Cardiac fibroblast (primary cell): ENCODE measurements around the gene ZNF775.

Source experiments
- DNase-seq, 2 donors: peaks; one replicate each; pipeline versions ENCODE4 v3.0.0 to v3.0.0-alpha.2; 2010; ENCODE audit warnings: low read depth in 2 of 2
- H3K4me3 ChIP-seq, 2 donors: replicated peaks in 1 of 2; 1 replicate in 1 of 2; 2 replicates in 1 of 2; pipeline ENCODE4 v1.5.1; 2011; ENCODE audit warnings: low read depth in 2 of 2, low read length in 2 of 2, mild to moderate bottlenecking in 2 of 2, moderate library complexity in 1 of 2
- TF ChIP-seq, protein P1 (sequence below): IDR thresholded peaks from one replicate; pipeline ENCODE4 v1.5.1; 2011; ENCODE audit warnings: low read depth, mild to moderate bottlenecking, low read length, inconsistent platforms

ZNF775 gene

GRCh38 chr7:150393325-150393724, 14.2 kb downstream of the ZNF775 start:
- TF ChIP-seq, protein P1, sequence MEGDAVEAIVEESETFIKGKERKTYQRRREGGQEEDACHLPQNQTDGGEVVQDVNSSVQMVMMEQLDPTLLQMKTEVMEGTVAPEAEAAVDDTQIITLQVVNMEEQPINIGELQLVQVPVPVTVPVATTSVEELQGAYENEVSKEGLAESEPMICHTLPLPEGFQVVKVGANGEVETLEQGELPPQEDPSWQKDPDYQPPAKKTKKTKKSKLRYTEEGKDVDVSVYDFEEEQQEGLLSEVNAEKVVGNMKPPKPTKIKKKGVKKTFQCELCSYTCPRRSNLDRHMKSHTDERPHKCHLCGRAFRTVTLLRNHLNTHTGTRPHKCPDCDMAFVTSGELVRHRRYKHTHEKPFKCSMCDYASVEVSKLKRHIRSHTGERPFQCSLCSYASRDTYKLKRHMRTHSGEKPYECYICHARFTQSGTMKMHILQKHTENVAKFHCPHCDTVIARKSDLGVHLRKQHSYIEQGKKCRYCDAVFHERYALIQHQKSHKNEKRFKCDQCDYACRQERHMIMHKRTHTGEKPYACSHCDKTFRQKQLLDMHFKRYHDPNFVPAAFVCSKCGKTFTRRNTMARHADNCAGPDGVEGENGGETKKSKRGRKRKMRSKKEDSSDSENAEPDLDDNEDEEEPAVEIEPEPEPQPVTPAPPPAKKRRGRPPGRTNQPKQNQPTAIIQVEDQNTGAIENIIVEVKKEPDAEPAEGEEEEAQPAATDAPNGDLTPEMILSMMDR, result no peak
- H3K4me3 ChIP-seq, result no peak overlapping the region
- DNase-seq, result no peak

DNA sequence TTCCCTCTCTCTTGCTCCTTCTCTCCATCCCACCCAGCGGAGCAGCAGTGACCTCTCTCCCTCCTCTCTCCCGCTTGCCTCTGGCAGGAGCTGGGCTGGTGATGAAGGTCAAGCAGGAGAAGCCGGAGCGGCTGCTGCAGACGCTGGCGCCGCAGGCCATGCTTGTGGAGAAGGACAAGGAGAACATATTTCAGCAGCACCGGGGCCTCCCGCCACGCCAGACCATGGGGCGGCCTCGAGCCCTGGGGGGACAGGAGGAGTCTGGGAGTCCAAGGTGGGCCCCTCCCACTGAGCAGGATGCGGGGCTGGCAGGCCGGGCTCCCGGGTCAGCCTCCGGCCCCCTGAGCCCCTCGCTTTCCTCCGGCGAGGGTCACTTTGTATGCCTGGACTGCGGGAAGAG, 17.3 kb downstream of the ZNF775 start:
- DNase-seq, result no peak
- H3K4me3 ChIP-seq, result no peak overlapping the region
- TF ChIP-seq, protein P1, result no peak

DNA sequence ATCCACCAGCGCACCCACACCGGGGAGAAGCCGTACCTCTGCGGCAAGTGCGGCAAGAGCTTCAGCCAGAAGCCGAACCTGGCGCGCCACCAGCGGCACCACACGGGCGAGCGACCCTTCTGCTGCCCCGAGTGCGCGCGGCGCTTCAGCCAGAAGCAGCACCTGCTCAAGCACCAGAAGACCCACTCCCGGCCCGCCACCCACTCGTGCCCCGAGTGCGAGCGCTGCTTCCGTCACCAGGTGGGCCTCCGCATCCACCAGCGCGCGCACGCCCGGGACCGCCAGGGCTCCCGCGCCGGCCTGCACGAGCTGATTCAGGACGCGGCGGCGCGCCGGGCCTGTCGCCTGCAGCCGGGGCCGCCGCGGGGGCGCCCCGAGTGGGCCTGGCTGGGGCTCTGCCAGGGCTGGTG, 17.7 kb downstream of the ZNF775 start:
- DNase-seq, result no peak

GRCh38 chr7:150397346-150398107, 18.4 kb downstream of the ZNF775 start:
- H3K4me3 ChIP-seq, result no peak overlapping the region
- TF ChIP-seq, protein P1, result no peak
- DNase-seq, result no peak

More for the DNA sequence above, 17.7 kb downstream of the ZNF775 start:
- TF ChIP-seq, protein P1, result no peak
- H3K4me3 ChIP-seq, result no peak overlapping the region

- TF ChIP-seq, protein P1, result no peak
- no peak for DNase-seq
- H3K4me3 ChIP-seq, result no peak overlapping the region
Measured at GRCh38 chr7:150398108-150398964, 19.2 kb downstream of the ZNF775 start.

GRCh38 chr7:150398965-150399320, 19.8 kb downstream of the ZNF775 start:
- no peak for DNase-seq

More at GRCh38 chr7:150398965-150399320, 19.8 kb downstream of the ZNF775 start:
- TF ChIP-seq, protein P1, result no peak
- no peak overlapping the region for H3K4me3 ChIP-seq
